SHP77 (cell line): ENCODE measurements around the gene MTX1.
A peak's percentile ranks its signal among the peaks of the same experiment; 100 is the strongest.
"Not testable (repeated sequence)": the region's sequence is repeated elsewhere in the genome, so short reads cannot be mapped to it uniquely, and the experiment has no call there.

ENCODE experiments used
- DNase-seq, 2 experiments: peaks; one replicate each; lab custom pipeline; 2025; lab: John Stamatoyannopoulos, UW

MTX1 gene

GRCh38 chr1:155236451-155236850 lies 28.0 kb downstream of the MTX1 start:
- DNase-seq, result no peak

- DNase-seq, result peak; percentile 93 to 94
Measured at GRCh38 chr1:155241069-155241679, 32.7 kb downstream of the MTX1 start.

DNA sequence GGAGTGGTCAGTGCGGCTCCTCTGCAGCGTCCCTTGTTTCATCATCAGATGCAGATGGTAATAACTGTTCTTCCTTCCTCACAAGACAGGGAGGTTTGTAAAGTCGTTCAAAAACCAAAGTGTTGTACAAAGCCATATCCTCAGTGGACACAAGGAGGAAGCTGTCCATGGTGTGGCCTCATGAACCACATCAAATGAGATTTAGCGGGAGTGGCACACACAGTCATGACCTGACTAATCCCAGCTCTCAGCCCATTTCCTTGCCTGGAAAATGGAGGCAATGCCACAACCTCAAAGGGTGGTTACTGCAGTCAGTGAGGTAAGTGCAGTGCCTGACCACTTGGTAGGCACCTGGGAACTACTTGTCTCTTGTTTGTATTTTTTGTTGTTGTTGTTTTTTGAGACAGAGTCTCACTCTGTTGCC lies 33.4 kb downstream of the MTX1 start:
- DNase-seq, result no peak

- no peak for DNase-seq
Measured at GRCh38 chr1:155242805-155243358, 34.4 kb downstream of the MTX1 start.

DNA sequence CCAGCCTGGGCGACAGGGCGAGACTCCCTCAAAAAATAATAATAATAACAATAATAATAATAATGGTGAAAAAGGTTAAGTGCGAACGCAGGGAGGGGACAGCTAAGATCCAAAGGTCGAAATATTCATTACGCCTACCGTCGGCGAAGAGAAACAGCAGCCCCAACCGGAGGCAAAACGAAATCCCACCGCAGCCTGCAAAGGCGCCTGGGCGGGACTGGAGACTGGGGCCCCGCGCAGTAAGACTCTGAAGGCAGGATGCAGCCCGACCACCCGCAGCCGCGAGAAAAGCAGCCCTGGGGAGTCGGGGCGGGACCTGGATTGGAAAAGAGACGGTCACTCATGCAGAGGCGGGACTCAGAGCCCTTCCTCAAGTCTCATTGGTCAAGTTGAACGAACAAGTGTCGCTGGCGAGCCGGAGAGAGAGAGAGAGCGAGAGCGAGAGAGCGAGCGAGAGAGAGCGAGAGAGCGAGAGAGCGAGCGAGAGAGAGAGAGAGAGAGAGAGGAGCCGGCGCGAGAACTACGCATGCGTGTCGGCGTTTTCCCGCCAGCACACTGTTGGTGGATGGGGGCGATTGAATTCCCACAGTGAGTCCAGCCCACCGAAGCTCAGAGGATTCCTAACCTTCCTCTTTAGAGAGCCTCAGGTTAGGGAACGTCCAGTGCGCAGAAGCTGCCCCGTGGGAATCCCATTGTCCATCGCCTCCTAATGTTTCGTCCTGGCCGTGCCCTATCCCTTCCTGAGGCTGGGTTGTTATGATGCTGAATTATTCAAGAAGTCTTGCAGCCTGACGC lies 36.1 kb downstream of the MTX1 start:
- DNase-seq, result peak; percentile 100

GRCh38 chr1:155245163-155245524 lies 36.6 kb downstream of the MTX1 start:
- no peak for DNase-seq

GRCh38 chr1:155246796-155247195 lies 38.3 kb downstream of the MTX1 start:
- not testable (repeated sequence) for DNase-seq

DNA sequence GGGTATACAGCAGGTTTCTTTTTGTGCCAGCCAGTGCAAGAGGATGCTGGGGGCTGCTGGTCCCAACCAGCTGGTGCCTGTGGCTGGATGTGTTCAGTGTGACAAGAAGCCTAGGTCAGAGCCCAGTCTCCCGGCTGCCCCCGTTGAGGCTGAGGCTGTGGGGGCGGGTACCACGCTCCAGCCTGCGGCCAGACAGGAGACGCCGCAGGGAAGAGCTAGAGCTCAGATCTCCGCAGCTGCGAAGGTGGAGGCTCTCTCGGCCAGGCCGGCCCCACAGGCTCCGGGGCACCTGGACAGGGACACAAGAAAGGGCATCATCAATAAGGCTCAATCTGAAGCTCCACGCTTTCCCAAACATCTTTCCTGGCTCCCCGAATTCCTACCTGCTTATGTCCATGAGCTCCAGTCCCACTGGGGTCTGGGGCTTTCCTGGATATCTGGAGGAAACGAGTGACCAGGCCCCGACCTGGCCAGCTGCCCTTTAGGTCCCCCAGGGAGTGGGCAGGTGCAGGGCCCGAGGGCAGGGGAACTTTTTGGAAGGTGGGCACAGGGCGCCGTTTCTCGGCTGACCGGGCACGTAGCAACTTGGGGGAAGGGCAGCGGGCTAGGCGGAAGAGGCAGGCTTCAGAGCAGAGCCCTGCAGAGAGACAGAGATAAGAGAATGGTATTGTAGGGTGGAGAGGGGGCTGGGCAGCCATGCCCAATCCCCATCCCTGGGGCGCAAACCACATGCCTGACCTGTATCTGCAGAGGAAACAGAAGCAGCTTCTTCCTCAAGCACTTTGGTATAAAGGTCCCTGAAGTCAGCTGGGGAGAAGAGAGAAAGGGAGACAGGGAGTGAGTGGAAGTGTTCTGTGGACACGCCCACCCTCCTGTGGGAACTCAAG lies 39.4 kb downstream of the MTX1 start:
- no peak for DNase-seq

- DNase-seq, result no peak
Measured at GRCh38 chr1:155250246-155250632, 41.7 kb downstream of the MTX1 start.

GRCh38 chr1:155250633-155251449 lies 42.3 kb downstream of the MTX1 start:
- peak; percentile 97 to 98 for DNase-seq

- no peak for DNase-seq
Measured at GRCh38 chr1:155251566-155251965, 43.1 kb downstream of the MTX1 start.

GRCh38 chr1:155253208-155253607 lies 44.7 kb downstream of the MTX1 start:
- peak in 1 of 2 experiments; percentile 16 for DNase-seq

- no peak for DNase-seq
Measured at GRCh38 chr1:155253797-155254196, 45.3 kb downstream of the MTX1 start.

GRCh38 chr1:155254228-155254713 lies 45.8 kb downstream of the MTX1 start:
- no peak for DNase-seq

DNA sequence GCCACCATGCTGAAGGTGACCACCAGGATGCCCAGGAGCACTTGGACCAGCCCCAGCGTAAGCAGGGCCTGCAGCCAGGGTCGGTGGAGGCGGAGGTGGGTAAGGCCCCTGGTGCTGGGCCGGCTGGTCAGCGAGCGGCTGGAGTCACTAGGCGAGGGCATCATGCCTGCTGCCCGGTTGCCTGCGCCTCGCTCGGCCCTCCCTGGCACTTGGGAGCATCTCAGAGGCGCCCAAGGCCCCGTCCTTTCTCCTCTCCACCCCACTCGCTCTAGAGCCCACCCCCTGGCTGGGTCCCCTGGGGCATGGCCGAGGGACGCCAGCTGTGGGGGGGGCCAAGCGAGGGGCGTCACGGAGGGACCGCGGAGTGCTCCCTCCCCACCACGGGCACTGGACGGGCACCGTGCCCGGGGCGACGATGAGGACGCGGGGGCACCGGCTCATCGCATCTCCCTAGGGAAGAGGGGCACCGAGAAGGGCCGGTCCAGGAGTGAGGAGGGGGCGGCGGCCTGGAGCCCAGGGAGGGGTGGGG lies 46.3 kb downstream of the MTX1 start:
- DNase-seq, result peak in 1 of 2 experiments; percentile 42

GRCh38 chr1:155255243-155256007 lies 46.9 kb downstream of the MTX1 start, which contains the start of gene ENTREP3:
Gene ENTREP3 (minus strand): TSS chr1:155255483. CDS start chr1:155254877, 606 bp downstream.
- peak; percentile 91 to 96 for DNase-seq

DNA sequence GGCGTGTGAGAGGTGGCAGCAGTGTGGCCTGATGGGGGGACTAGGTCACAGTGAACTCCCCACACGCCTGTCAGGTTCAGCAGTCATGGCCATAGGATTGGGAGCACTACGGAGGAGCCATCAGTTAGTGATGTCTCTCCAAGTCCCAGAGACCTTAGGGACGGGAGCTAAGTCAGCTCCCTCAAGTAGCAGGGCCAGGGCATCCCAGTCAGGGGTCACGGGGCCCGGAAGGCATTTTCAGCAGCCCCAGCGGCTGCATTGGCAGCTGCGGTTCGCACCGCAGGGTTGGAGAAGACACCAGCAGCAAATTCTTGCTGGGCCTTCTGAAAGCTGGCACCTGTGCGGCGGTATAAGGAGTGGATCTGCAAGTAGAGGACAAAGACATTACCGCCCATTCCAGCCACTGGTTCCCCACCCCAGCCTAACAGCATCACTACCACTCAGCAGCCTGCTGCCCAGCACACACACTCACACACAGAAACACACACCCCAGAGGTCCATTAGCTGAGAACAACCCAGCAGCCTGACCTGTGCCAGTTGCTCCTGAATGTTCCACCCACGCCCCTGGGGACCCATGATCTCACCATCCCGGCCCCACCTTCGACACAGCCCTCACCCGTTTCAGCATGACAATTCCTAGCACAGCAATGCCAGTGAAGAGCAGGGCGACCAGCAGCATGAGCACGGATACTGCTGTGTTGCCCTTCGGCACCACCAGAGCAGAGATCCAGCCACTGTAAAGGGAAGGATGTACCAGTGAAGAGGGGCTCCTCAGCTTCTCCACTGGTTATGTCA lies 47.8 kb downstream of the MTX1 start:
- no peak for DNase-seq

GRCh38 chr1:155260276-155260675 lies 51.8 kb downstream of the MTX1 start:
- DNase-seq, result no peak

- DNase-seq, result peak in 1 of 2 experiments; percentile 43
Measured at GRCh38 chr1:155261493-155261851, 53.0 kb downstream of the MTX1 start.
